ENCODE results near the gene DCAF11. TPM values are rescaled to one million over a fixed set of nuclear protein-coding genes. Genes with fewer than 3 reads are reported as not detected.

DCAF11 gene
- total and polyA plus RNA-seq, 2 of the 13 experiments (the other 11 are each of a cell fraction or from before 2014, with no cell fraction given), result 150 to 257 TPM

GRCh38 chr14:24130717-24131548 is 16.4 kb downstream of the DCAF11 start (continued):
- 0 out of 2 replicates have a peak, but pooled peaks have one; percentile 37 for TF ChIP-seq ATF7-NPFF (CRISPR knock-in tag; IDR thresholded peaks at IDR 0.05; ENCODE audit: low read depth)
- TF ChIP-seq CHCHD3 (CRISPR knock-in tag; IDR thresholded peaks at IDR 0.05), result no peak
- no peak for TF ChIP-seq ZSCAN9 (CRISPR knock-in tag; IDR thresholded peaks at IDR 0.05; ENCODE audit: borderline replicate concordance)
- TF ChIP-seq ZNF496 (CRISPR knock-in tag; IDR thresholded peaks at IDR 0.05; ENCODE audit: insufficient replicate concordance), result no peak
- peak; percentile 74 for TF ChIP-seq THAP9 (CRISPR knock-in tag; IDR thresholded peaks at IDR 0.05; ENCODE audit: borderline replicate concordance)
- no peak for TF ChIP-seq ZBTB14 (CRISPR knock-in tag; IDR thresholded peaks at IDR 0.05)
- peak; percentile 93 for TF ChIP-seq ZNF317 (CRISPR knock-in tag; IDR thresholded peaks at IDR 0.05)
- no peak; the same call in 1 of the 2 replicates for TF ChIP-seq KLF13 (CRISPR knock-in tag; IDR thresholded peaks at IDR 0.05)
- no peak for TF ChIP-seq PHF5A (CRISPR knock-in tag; IDR thresholded peaks at IDR 0.05; ENCODE audit: low read depth, unreplicated experiment)
- TF ChIP-seq ZKSCAN5 (CRISPR knock-in tag; IDR thresholded peaks at IDR 0.05), result no peak
- TF ChIP-seq ZBTB7A (CRISPR knock-in tag; IDR thresholded peaks at IDR 0.05), result peak; percentile 83
- TF ChIP-seq ZNF367 (CRISPR knock-in tag; IDR thresholded peaks at IDR 0.05; ENCODE audit: borderline replicate concordance), result no peak
- no peak for TF ChIP-seq U2AF1 (optimal IDR thresholded peaks at IDR 0.05; ENCODE audit: low read depth, low read length)
- TF ChIP-seq BCL3 (CRISPR knock-in tag; IDR thresholded peaks at IDR 0.05), result peak; percentile 39; the same call in 1 of the 2 replicates
- TF ChIP-seq ZNF280D (CRISPR knock-in tag; IDR thresholded peaks at IDR 0.05), result peak; percentile 34; the same call in 1 of the 2 replicates
- no peak for TF ChIP-seq TSC22D2 (CRISPR knock-in tag; IDR thresholded peaks at IDR 0.05; ENCODE audit: borderline replicate concordance)
- TF ChIP-seq ZSCAN22 (CRISPR knock-in tag; IDR thresholded peaks at IDR 0.05), result no peak
